Left lung (tissue), 10 donors: ENCODE data around the gene NR1D1. TPM values are rescaled to one million over a fixed set of nuclear protein-coding genes. Genes with fewer than 3 reads are reported as not detected.

Source experiments
- ATAC-seq: fragments of 200-7000 bp; cut with Tn5 transposase; one replicate; pipeline ENCODE4 v1.9.1; 2020; ENCODE audit warnings: moderate library complexity
- DNase-seq, 4 donors: peaks; one replicate each; pipeline ENCODE4 v3.0.0-alpha.2; 2013 to 2020
- H3K27ac ChIP-seq, 2 donors: fragments of 200-600 bp; sonication (generic) in 1 of 2; one replicate each; pipeline versions ENCODE4 v1.5.0 to v1.8.0; 2020 to 2021
- H3K27me3 ChIP-seq, 2 donors: fragments of 200-600 bp; sonication (generic) in 1 of 2; one replicate each; pipeline versions ENCODE4 v1.5.0 to v1.8.0; 2020 to 2021
- H3K36me3 ChIP-seq, 2 donors: fragments of 200-600 bp; sonication (generic) in 1 of 2; one replicate each; pipeline versions ENCODE4 v1.5.0 to v1.8.0; 2020 to 2021
- H3K4me1 ChIP-seq, 2 donors: fragments of 200-600 bp; one replicate each; pipeline ENCODE4 v1.8.0; 2021
- H3K4me3 ChIP-seq, 2 donors: fragments of 200-600 bp; sonication (generic) in 1 of 2; one replicate each; pipeline versions ENCODE4 v1.5.0 to v1.8.0; 2020 to 2021; ENCODE audit warnings: mild to moderate bottlenecking in 1 of 2
- H3K9me3 ChIP-seq, 2 donors: fragments of 200-600 bp; sonication (generic) in 1 of 2; one replicate each; pipeline versions ENCODE4 v1.5.0 to v1.8.0; 2020 to 2021
- CTCF ChIP-seq, 2 donors: fragments of 200-600 bp; sonication (generic) in 1 of 2; IDR thresholded peaks; one replicate each; pipeline versions ENCODE4 v1.5.0 to v1.8.0; 2021; ENCODE audit warnings: antibody characterized with exemption in 2 of 2
- intact Hi-C, 2 donors: fragments of 100-400 bp; cut with DNase I; formaldehyde crosslinking; loops; one replicate each; pipeline versions ENCODE4 v1.11.2 to v1.14.2; 2022
- polyA plus RNA-seq, 6 donors: library from polyadenylated mRNA; unstranded; fragments of 120-200 nt; gene quantifications; one replicate each; pipeline ENCODE4 v1.2.1, GENCODE V29; 2013; ENCODE audit not compliant: insufficient read length in 6 of 6
- total RNA-seq, 2 donors: library from RNA; stranded (reverse); fragmentation: NEBNext Ultra II Directional; extraction: Animal tissue kit (Norgen Biotek cat#: 25700); gene quantifications; one replicate each; pipeline ENCODE4 v1.2.1, GENCODE V29; 2021
- donor health status: DM: no; HTN: yes; CAD: no.
- donor health status: DM: no; HTN: no; CAD: no.

The NR1D1 gene
- total and polyA plus RNA-seq, 8 donors: 3.0 to 11.4 (median 4.1) TPM

- no peak for ATAC-seq
- no peaks in the 10 kb centered on the region for H3K9me3 ChIP-seq
- H3K36me3 ChIP-seq: peaks cover 0 to 18% of the 10 kb centered on the region in 2 donors
- peak overlapping the region; percentile 65 to 83 for H3K27ac ChIP-seq
- H3K4me1 ChIP-seq: peaks cover 43 to 62% of the 10 kb centered on the region in 2 donors
- no peaks in the 10 kb centered on the region for H3K27me3 ChIP-seq
- no peak for DNase-seq
- intact Hi-C loops: no loop called here
- no peak for TF ChIP-seq CTCF (IDR thresholded peaks at IDR 0.05)
- no peak overlapping the region for H3K4me3 ChIP-seq
Observed at GRCh38 chr17:40075942-40076498, 24.4 kb downstream of the NR1D1 start.

DNA sequence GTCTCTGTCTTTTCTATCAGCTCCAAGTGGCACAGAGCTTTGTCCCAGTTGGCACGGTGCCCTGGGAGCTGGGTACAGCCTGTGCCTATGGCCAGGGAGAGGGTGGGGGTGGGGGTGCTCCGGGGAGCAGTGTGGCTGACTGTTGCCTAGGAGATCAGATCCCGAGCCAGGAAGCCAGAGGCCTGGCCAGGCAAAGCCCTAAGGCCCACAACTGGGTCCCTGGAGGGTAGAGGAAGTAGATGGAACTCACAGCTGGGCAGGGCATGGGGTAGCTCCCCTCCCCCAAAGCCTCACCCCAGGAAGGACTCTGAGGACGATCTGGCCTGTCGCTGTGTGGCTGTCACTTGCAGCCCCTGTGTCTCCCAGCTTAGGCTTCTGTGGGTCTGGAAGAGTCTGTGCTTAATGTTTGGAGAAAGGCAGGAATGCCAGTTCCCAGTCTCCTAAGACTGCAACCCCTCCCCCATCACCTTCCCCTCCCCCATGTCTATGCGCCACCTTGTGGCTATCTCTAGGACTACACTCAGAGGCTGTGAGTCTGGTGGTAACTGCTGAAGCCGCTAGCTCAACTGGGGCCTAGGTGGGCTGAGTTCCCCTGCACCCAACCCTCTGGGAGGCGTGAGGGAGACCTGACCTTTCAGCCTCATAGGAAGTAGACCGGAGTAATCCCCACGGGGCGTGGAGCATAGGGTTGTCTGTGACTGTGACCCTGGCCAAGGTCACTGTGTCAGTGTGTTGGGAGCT lies 25.0 kb downstream of the NR1D1 start:
- peak; percentile 72 to 95 for TF ChIP-seq CTCF (IDR thresholded peaks at IDR 0.05)
- H3K4me3 ChIP-seq: no peak overlapping the region

DNA sequence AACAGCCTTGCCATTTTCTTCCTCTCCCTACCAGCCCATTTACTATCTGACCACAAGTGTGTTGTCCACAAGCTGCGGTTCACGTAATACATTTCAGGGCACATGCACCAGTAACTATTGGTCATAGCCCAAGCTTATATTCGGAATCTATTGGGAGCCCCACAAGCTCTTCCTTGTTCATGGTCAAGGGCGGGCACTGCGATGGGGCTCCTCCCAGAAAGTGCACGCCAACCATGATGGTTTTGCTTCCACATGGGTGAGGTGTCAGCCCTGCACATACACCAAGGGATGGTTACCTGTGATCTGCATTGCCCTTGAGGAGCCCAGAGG lies 25.6 kb downstream of the NR1D1 start:
- Histone ChIP-seq H3K27ac (peak overlapping the region; percentile 65 to 83), H3K27me3 (no peaks in the 10 kb centered on the region), H3K4me3 (no peak overlapping the region), H3K36me3 (peaks cover 0 to 18% of the 10 kb centered on the region in 2 donors), H3K4me1 (peaks cover 54 to 74% of the 10 kb centered on the region in 2 donors), H3K9me3 (no peaks in the 10 kb centered on the region)
- no peak for DNase-seq
- intact Hi-C loops: no loop called here
- TF ChIP-seq CTCF (IDR thresholded peaks at IDR 0.05): no peak
- ATAC-seq: peak; percentile 1

More for the DNA sequence above, 25.0 kb downstream of the NR1D1 start:
- H3K9me3 ChIP-seq: no peaks in the 10 kb centered on the region
- ATAC-seq (peak; percentile 67), DNase-seq (peak in 3 of 4 donors; percentile 75 to 86 (median 78))
- no peaks in the 10 kb centered on the region for H3K27me3 ChIP-seq
- intact Hi-C loops: no loop called here
- H3K27ac ChIP-seq: peak overlapping the region; percentile 65 to 83
- peaks cover 49 to 69% of the 10 kb centered on the region in 2 donors for H3K4me1 ChIP-seq
- H3K36me3 ChIP-seq: peaks cover 0 to 18% of the 10 kb centered on the region in 2 donors

GRCh38 chr17:40074175-40074512 lies 26.2 kb downstream of the NR1D1 start:
- DNase-seq (no peak), ATAC-seq (no peak)
- peaks cover 61 to 81% of the 10 kb centered on the region in 2 donors for H3K4me1 ChIP-seq
- no peak for TF ChIP-seq CTCF (IDR thresholded peaks at IDR 0.05)
- H3K27me3 ChIP-seq: no peaks in the 10 kb centered on the region
- peaks cover 0 to 12% of the 10 kb centered on the region in 2 donors for H3K36me3 ChIP-seq
- no peak overlapping the region for H3K4me3 ChIP-seq
- intact Hi-C loops: no loop called here
- H3K27ac ChIP-seq: peak overlapping the region; percentile 65 to 83
- no peaks in the 10 kb centered on the region for H3K9me3 ChIP-seq

DNA sequence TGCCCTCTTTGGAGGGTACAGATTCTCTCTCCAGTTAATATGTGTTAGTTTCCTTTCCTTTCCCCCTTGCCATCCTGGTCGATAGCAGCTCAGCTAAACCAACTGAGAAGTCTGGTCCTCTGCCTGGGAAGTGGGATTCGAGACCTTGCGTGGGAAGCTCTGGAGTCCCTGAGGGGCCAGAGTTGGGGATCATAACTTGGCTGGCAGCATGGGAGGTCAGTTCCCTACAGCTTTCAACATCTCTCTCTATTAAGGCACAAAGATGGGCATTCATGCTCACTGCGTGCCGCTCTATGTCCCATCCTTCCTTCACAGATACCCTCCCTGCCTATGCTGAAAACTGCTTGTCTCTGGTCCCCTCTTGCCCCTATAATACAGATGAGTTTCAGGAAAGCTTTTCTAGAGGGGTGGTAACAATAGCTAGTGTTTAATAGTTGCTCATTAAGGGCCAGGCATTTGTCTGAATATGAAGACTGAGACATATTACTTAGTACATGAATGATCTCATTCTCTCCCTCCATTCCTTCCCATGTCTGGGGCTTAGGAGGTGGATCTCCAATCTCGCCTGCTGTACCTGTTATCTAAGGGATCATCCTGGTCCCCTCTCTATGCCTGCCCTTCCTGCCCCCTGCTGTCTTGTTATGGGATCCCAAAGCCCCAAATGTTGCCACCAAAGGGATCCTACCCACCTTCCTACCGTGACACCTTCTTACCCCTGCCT lies 26.8 kb downstream of the NR1D1 start:
- no peak for TF ChIP-seq CTCF (IDR thresholded peaks at IDR 0.05)
- Histone ChIP-seq H3K27me3 (no peaks in the 10 kb centered on the region), H3K36me3 (peaks cover 0 to 7% of the 10 kb centered on the region in 2 donors), H3K27ac (peak overlapping the region; percentile 75 to 83), H3K4me3 (no peak overlapping the region), H3K4me1 (peaks cover 63 to 86% of the 10 kb centered on the region in 2 donors), H3K9me3 (no peaks in the 10 kb centered on the region)
- ATAC-seq (no peak), DNase-seq (no peak)
- intact Hi-C loops: no loop called here
